ENCODE measurements around the gene TPPP. TPM values are rescaled to one million over a fixed set of nuclear protein-coding genes. Genes with fewer than 3 reads are reported as not detected.

Gene TPPP
- total and polyA plus RNA-seq, 2 experiments from 2014 or later, result not detected

- no peaks in the 10 kb centered on the region for H4K20me1 ChIP-seq (ENCODE audit: insufficient read depth)
- no peak overlapping the region for H3K27ac ChIP-seq
- 29 to 33% methylated on average over 23 to 24 of the region's 27 CpGs for WGBS, 2 experiments (ENCODE audit: low coverage in 1 of 2, low lambda C conversion rate in 2 of 2, missing lambda C conversion rate in 2 of 2)
- H3K79me2 ChIP-seq (ENCODE audit: insufficient read depth), result no peaks in the 10 kb centered on the region
- H2AFZ ChIP-seq, result 0 out of 2 replicates have a peak overlapping the region, but pooled peaks have one; percentile 18
- in situ Hi-C loops (cut with MboI), result loop anchor here (25.0 kb wide), 1 partner anchor 491 kb away; no protein-coding TSS in a partner anchor
- H3K4me1 ChIP-seq (ENCODE audit: insufficient read depth), result no peaks in the 10 kb centered on the region
- peaks cover 24% of the 10 kb centered on the region for H3K27me3 ChIP-seq (replicated peaks; ENCODE audit: insufficient read depth)
- no peaks in the 10 kb centered on the region for H3K36me3 ChIP-seq (ENCODE audit: low read depth)
- H3K9me3 ChIP-seq (ENCODE audit: low read depth), result no peaks in the 10 kb centered on the region
- no peak overlapping the region for H3K4me2 ChIP-seq (ENCODE audit: unreplicated experiment)
- H3F3A ChIP-seq (ENCODE audit: insufficient read depth), result no peaks in the 10 kb centered on the region
- peak; percentile 78 for DNase-seq
- H3K9me2 ChIP-seq (ENCODE audit: insufficient read depth), result no peaks in the 10 kb centered on the region
- H3K9ac ChIP-seq, result peak overlapping the region; percentile 64
- no peak overlapping the region for H3K4me3 ChIP-seq
- TF ChIP-seq EZH2phosphoT487 (IDR thresholded peaks at IDR 0.05; ENCODE audit: insufficient read depth, low read depth), result no peak
- no peak for TF ChIP-seq EZH2 (IDR thresholded peaks at IDR 0.05; ENCODE audit: insufficient read depth, poor library complexity, severe bottlenecking)
These were observed 21.5 kb downstream of the TPPP start for GRCh38 chr5:671459-672328.

- TF ChIP-seq EZH2phosphoT487 (IDR thresholded peaks at IDR 0.05; ENCODE audit: insufficient read depth, low read depth) (no peak), EZH2 (IDR thresholded peaks at IDR 0.05; ENCODE audit: insufficient read depth, poor library complexity, severe bottlenecking) (no peak)
- no peak for DNase-seq
- Histone ChIP-seq H3K9me2 (ENCODE audit: insufficient read depth) (no peaks in the 10 kb centered on the region), H3K4me2 (ENCODE audit: unreplicated experiment) (no peak overlapping the region), H3K27ac (no peak overlapping the region), H4K20me1 (ENCODE audit: insufficient read depth) (no peaks in the 10 kb centered on the region), H3K9me3 (ENCODE audit: low read depth) (no peaks in the 10 kb centered on the region), H3K4me3 (no peak overlapping the region), H2AFZ (no peak overlapping the region), H3K79me2 (ENCODE audit: insufficient read depth) (no peaks in the 10 kb centered on the region), H3K36me3 (ENCODE audit: low read depth) (no peaks in the 10 kb centered on the region), H3K4me1 (ENCODE audit: insufficient read depth) (no peaks in the 10 kb centered on the region), H3K27me3 (replicated peaks; ENCODE audit: insufficient read depth) (peaks cover 24% of the 10 kb centered on the region), H3F3A (ENCODE audit: insufficient read depth) (no peaks in the 10 kb centered on the region), H3K9ac (no peak overlapping the region)
- in situ Hi-C loops (cut with MboI), result loop anchor here (25.0 kb wide), 1 partner anchor 492 kb away; no protein-coding TSS in a partner anchor
- 58 to 62% methylated on average over 31 of the region's 33 CpGs for WGBS, 2 experiments (ENCODE audit: low coverage in 1 of 2, low lambda C conversion rate in 2 of 2, missing lambda C conversion rate in 2 of 2)
These were observed 22.5 kb downstream of the TPPP start for GRCh38 chr5:670396-671270.

GRCh38 chr5:669842-670395 is 23.2 kb downstream of the TPPP start:
- no peak overlapping the region for H3K4me3 ChIP-seq

More at GRCh38 chr5:669842-670395, 23.2 kb downstream of the TPPP start:
- Histone ChIP-seq H3K4me1 (ENCODE audit: insufficient read depth) (no peaks in the 10 kb centered on the region), H4K20me1 (ENCODE audit: insufficient read depth) (no peaks in the 10 kb centered on the region), H3K9me3 (ENCODE audit: low read depth) (no peaks in the 10 kb centered on the region), H3K79me2 (ENCODE audit: insufficient read depth) (no peaks in the 10 kb centered on the region), H3K27me3 (replicated peaks; ENCODE audit: insufficient read depth) (peaks cover 24% of the 10 kb centered on the region), H3K9me2 (ENCODE audit: insufficient read depth) (no peaks in the 10 kb centered on the region), H2AFZ (no peak overlapping the region), H3K4me2 (ENCODE audit: unreplicated experiment) (no peak overlapping the region), H3K9ac (no peak overlapping the region), H3F3A (ENCODE audit: insufficient read depth) (no peaks in the 10 kb centered on the region), H3K36me3 (ENCODE audit: low read depth) (no peaks in the 10 kb centered on the region), H3K27ac (no peak overlapping the region)
- in situ Hi-C loops (cut with MboI), result loop anchor here (10.0 to 25.0 kb wide), 2 partner anchors 235 to 492 kb away; no protein-coding TSS in a partner anchor
- no peak for DNase-seq
- WGBS, 2 experiments (ENCODE audit: low coverage in 1 of 2, low lambda C conversion rate in 2 of 2, missing lambda C conversion rate in 2 of 2), result 89 to 91% methylated on average over 20 to 22 of the region's 22 CpGs
- TF ChIP-seq EZH2phosphoT487 (IDR thresholded peaks at IDR 0.05; ENCODE audit: insufficient read depth, low read depth), result no peak
- no peak for TF ChIP-seq EZH2 (IDR thresholded peaks at IDR 0.05; ENCODE audit: insufficient read depth, poor library complexity, severe bottlenecking)

Measured in GM23248 (cell line).